IPS-NIHi7 (cell line): Measurements from ENCODE around the gene CEL.
"Not testable (repeated sequence)": the region's sequence is repeated elsewhere in the genome, so short reads cannot be mapped to it uniquely, and the experiment has no call there.

Experiments used
- DNase-seq: peaks from one replicate; pipeline ENCODE4 v3.0.0; 2012; ENCODE audit warnings: mixed read lengths; ENCODE audit errors: extremely low spot score

The CEL gene

GRCh38 chr9:133061764-133062145 lies at the start of gene CEL:
TSS of gene CEL (plus strand) at chr9:133061981. CDS start at chr9:133062003, 22 bp downstream.
- not testable (repeated sequence) for DNase-seq

- DNase-seq, result no peak
These were observed 47.1 kb upstream of the CEL start for GRCh38 chr9:133014696-133015095.

DNA sequence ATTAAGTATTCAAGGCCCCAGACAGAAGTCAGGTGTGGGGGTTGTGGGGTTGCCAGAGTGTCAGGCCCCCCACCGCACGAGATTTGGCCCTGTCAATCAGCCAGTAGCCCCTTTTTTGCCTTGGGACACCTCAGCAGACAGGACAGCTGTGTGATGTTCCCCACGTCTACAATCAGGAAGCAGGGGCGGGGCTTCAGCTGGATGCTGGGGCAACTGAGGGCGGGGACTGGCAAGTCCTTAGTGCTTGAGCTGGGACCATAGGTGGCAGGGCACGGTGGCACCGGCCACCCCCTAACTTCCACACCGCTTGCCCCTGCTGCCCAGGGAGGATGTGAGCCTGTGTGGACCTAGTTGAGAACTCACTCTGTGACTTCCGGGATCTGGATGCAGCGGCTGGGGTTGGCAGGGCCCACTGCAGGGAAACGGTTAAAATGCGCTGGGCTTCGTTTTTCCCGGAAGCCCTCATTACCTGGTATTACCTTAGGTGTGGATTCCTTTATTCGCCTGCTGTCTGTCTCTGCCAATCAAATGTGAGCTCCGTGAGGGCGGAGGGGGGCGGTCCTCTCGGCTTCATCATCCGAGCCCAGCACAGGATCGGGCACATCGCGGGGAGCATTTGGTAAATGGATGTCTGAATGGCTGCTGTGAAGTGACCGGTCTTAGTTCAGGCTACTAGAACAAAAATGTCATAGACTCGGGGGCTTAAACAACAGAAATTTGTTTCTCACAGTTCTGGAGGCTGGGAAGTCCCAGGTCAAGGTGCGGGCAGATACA lies 38.5 kb upstream of the CEL start:
- DNase-seq, result no peak

- no peak for DNase-seq
These were observed 35.4 kb upstream of the CEL start for GRCh38 chr9:133026426-133026825.

DNA sequence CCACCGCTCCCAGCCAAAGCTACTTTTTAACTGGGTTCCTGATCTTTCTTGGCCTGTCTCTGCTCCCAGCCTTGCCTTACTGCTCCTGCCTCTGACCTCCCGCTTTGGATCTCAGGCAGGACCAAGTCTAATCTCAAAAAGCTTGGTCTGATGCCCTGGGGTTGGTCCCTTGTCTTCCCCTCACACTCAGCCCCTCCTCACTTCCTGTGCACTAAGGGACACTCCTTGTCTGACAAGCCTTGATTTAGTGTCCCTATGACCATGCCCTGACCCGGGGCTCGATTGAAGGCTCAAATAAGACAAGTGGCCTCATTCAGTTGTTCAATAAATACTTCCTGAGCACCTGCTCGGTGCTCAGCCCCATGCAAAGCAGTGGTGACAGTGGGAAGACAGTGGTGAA lies 34.6 kb upstream of the CEL start:
- no peak for DNase-seq

DNA sequence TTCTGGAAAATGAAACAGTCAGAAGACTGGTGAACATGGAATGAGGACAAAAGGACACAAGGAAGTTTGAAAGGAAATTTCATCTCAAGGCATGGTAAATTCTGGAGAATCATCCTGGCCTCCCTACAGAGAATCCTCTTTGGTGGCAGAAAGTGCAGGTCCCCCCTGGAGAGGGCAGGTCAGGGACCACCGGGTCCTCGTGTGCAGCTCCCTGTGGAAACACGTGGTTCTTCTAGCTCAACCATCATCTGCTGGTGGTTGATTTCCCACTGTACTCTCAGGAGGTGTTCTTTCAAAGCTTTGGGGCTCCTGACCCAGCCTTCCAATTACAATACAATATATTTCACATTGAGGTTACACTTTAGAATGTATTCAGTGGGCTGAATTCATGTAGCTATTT lies 33.6 kb upstream of the CEL start:
- no peak for DNase-seq

DNA sequence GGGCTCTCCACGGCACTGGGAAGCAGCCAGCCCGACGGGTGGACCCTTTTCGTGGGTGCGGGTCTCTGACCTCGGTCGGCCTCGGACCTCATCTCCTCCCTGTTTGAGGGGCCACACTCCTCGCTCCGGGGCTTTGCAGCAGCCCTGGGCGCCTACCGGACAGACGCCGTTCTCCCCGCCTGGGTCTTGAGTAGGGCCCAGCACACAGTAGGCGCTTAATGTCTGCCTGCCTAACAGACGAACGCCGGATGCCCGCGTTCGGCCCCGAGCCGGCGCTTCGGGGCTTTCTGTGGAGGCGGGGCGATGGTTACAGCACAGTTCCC lies 31.8 kb upstream of the CEL start:
- DNase-seq, result peak; percentile 31

GRCh38 chr9:133030317-133031129 lies 31.3 kb upstream of the CEL start, which contains the start of gene GTF3C5:
TSS of gene GTF3C5 (plus strand) at chr9:133030997. CDS start at chr9:133031012, 15 bp downstream.
- peak; percentile 100 for DNase-seq

DNA sequence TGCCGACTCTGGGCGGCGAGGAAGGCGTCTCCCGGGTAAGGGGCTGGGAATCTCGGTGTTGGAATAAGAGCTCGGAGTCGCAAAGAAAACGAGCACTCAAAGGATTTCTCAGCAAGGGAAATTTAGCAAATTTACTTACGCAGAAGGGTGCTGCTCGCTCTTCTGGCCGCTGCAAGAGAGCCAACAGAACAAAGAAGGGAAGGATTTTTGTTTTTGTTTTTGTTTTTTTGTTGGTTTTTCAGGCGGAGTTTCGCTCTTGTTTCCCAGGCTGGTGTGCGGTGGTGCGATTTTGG lies 30.7 kb upstream of the CEL start:
- no peak for DNase-seq

DNA sequence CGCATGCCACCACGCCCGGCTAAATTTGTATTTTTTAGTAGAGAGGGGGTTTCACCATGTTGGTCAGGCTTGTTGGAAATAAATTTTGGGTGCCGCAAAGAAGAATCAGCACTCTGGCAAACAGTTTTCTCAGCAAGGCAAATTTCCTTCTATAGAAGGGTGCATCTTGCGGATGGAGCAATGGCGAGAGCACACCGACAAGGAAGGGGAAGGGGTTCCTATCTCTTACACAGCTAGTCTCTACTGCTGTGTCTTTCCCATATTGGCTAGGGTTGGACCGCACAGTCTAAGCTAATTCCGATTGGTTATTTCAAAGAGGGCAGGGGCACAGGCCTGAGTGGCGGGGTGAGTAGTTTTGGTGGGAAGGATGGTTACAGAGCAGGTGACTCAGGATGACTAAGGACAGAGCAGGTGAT lies 30.3 kb upstream of the CEL start:
- no peak for DNase-seq

DNA sequence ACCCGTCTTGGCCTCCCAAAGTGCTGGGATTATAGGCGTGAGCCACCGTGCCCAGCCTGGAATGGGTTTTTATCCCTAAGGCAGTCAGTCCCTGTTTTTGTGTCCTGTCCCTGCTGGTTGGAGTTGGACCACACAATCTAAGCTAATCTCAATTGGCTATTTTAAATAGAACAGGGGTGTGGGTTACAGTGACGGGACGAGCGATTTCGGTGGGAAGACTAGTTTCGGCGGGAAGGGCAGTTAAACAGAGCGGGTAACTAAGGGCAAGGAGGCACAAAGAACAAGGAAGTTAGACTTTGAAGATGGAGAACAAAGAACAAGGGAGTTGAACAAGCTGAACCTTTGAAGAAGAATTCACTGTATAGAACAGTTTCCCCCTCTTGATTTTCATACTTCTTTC lies 29.6 kb upstream of the CEL start:
- no peak for DNase-seq

- no peak for DNase-seq
These were observed 26.1 kb upstream of the CEL start for GRCh38 chr9:133035669-133036068.

DNA sequence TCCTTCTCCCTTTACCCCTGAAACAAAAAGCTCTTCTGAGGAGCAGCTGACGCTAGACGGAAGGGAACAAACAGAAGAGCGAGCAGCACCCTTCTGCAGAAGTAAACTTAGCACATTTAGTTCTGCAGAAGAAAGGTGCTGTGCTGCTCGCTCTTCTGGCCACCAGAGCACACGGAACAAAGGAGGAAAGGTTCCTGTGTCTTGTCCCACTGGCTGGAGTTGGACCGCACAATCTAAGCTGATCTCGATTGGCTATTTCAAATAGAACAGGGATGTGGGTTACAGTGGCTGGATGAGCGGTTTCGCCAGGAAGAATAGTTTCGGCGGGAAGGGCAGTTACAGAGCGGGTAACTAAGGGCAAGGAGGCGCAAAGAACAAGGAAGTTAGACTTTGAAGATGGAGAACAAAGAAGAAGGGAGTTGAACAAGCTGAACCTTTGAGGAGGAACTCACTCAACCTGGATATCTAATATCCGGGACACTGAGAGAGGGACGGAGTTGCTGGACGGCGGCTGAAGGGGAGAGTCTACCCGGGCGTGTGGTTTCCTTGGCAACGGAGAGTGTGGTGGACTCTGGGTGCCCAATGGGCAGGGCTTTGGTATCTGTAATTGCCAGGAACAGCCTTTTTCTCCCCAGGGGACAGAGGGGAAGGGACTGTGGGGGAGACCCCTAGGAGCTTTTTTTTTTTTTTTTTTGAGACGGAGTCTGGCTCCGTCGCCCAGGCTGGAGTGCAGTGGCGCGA lies 23.8 kb upstream of the CEL start:
- DNase-seq, result no peak

GRCh38 chr9:133040892-133041479 lies 20.8 kb upstream of the CEL start:
- not testable (repeated sequence) for DNase-seq

DNA sequence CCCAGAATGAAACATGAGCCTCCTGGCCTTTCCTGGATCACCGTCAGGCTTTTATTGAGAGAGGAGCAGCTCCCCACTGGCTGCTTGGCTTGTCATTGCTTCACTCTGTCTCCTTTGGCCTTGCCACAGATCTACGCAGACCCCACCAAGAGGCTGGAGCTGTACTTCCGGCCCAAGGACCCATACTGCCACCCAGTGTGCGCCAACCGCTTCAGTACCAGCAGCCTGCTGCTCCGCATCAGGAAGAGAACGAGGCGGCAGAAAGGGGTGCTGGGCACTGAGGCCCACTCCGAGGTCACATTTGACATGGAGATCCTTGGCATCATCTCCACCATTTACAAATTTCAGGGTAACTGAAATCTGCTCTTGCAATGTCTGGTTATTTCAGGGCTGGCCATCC lies 19.8 kb upstream of the CEL start:
- DNase-seq, result no peak

DNA sequence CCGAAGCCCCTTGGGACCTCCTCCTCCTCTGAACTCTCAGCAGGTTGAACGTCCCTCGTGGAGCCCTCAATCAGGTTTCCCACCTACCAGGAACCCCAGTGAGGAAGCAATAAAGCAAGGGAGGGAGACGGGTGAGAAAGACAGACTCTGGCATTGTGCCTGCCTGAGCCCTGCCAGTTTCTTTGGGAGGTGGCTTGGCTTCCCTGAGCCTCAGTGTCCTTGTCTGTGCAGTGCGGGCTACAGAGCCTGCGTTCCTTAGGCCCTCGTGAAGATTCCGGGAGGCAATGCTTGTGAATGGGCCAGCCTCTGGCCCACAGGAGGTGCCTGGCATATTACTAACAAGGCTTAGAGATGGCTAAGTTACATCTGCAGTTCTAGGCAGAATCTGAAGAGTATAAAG lies 19.1 kb upstream of the CEL start:
- DNase-seq, result no peak

- no peak for DNase-seq
These were observed 18.2 kb upstream of the CEL start for GRCh38 chr9:133043449-133044035.

- no peak for DNase-seq
These were observed 17.7 kb upstream of the CEL start for GRCh38 chr9:133044125-133044524.

GRCh38 chr9:133044661-133045060 lies 17.1 kb upstream of the CEL start:
- no peak for DNase-seq

DNA sequence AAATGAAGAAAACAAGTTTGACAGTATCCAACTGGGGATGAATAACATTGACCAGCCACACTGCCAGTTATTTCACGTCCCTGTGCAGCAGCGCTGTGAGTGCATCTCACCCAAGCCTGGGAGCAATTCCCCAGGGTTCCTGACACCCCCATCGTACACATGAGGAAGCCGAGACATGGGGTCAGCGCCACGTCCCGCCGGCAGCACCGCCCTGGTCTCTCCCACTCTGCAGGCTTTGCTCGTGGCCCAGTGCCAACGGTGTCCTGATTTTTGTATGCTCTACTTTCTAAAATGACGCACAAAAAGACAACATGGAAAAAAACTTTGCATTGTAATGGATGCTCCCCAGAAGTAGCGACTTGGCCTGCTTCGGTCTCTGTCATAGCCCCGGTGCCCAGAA lies 16.6 kb upstream of the CEL start:
- DNase-seq, result no peak

DNA sequence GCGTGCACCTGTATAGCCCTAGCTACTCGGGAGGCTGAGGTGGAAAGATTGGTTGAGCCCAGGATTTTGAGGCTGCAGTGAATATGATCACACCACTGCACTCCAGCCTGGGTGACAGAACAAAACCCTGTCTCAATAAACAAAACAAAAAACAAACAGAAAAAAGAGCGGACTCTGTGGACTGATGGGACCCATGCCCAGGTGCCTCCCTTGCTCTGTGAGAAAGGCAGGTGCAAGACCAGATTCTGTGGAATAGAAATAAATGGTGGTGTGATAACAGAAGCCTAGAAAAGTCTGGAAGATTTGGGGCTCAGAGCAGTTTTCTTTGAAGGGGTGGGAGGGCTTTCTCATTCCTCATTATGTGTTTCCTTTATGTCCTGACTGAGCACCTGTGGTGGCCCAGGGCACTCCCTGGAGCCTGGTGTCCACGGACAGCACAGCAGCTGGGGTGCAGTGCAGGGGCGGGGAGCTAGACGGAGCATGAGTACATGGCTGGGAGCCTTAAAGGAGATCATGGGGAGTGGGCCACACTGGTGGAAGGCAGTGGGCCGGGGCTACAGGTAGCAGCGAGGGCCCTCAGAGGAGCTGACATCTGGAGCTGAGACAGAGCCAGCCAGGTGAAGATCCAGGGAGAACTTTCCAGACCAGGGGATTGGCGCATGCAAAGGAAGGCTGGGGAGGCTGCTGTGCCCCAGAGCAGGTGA lies 15.4 kb upstream of the CEL start:
- no peak for DNase-seq
